Measurements from ENCODE around the gene AK9. TPM values are rescaled to one million over a fixed set of nuclear protein-coding genes. Genes with fewer than 3 reads are reported as not detected.

AK9 gene
- total RNA-seq, 2 donors from 2014 or later: 10.4 to 12.3 TPM

GRCh38 chr6:109478222-109478805, 212.7 kb downstream of the AK9 start:
- Histone ChIP-seq H3K27me3 (no peaks in the 10 kb centered on the region), H3K9me3 (no peaks in the 10 kb centered on the region), H3K4me3 (no peak overlapping the region), H3K27ac (no peak overlapping the region), H3K36me3 (peaks cover 41% of the 10 kb centered on the region), H3K4me1 (peaks cover 0 to 41% of the 10 kb centered on the region in 2 donors)
- no peak for TF ChIP-seq CTCF (IDR thresholded peaks at IDR 0.05)
- no peak for DNase-seq (ENCODE audit: low spot score)

- Histone ChIP-seq H3K4me3 (no peak overlapping the region), H3K9me3 (no peaks in the 10 kb centered on the region), H3K4me1 (peaks cover 0 to 41% of the 10 kb centered on the region in 2 donors), H3K27ac (no peak overlapping the region), H3K27me3 (no peaks in the 10 kb centered on the region), H3K36me3 (peaks cover 46% of the 10 kb centered on the region)
- no peak for TF ChIP-seq CTCF (IDR thresholded peaks at IDR 0.05)
- no peak for DNase-seq (ENCODE audit: low spot score)
These were observed 213.3 kb downstream of the AK9 start for GRCh38 chr6:109477725-109478124.

GRCh38 chr6:109477184-109477583, 213.8 kb downstream of the AK9 start:
- H3K27ac ChIP-seq: no peak overlapping the region
- no peaks in the 10 kb centered on the region for H3K9me3 ChIP-seq
- DNase-seq (ENCODE audit: low spot score): no peak
- peaks cover 51% of the 10 kb centered on the region for H3K36me3 ChIP-seq
- H3K27me3 ChIP-seq: no peaks in the 10 kb centered on the region
- no peak for TF ChIP-seq CTCF (IDR thresholded peaks at IDR 0.05)
- H3K4me1 ChIP-seq: peaks cover 0 to 38% of the 10 kb centered on the region in 2 donors
- no peak overlapping the region for H3K4me3 ChIP-seq

GRCh38 chr6:109475625-109476024, 215.4 kb downstream of the AK9 start:
- Histone ChIP-seq H3K27ac (no peak overlapping the region), H3K36me3 (peaks cover 62% of the 10 kb centered on the region), H3K27me3 (no peaks in the 10 kb centered on the region), H3K9me3 (no peaks in the 10 kb centered on the region), H3K4me3 (no peak overlapping the region), H3K4me1 (peaks cover 0 to 22% of the 10 kb centered on the region in 2 donors)
- no peak for TF ChIP-seq CTCF (IDR thresholded peaks at IDR 0.05)
- DNase-seq (ENCODE audit: low spot score): no peak

- no peak overlapping the region for H3K27ac ChIP-seq
- H3K4me3 ChIP-seq: no peak overlapping the region
- peaks cover 0 to 16% of the 10 kb centered on the region in 2 donors for H3K4me1 ChIP-seq
- no peaks in the 10 kb centered on the region for H3K27me3 ChIP-seq
- H3K36me3 ChIP-seq: peaks cover 65% of the 10 kb centered on the region
- no peak for DNase-seq (ENCODE audit: low spot score)
- no peak for TF ChIP-seq CTCF (IDR thresholded peaks at IDR 0.05)
- H3K9me3 ChIP-seq: no peaks in the 10 kb centered on the region
These were observed 216.0 kb downstream of the AK9 start for GRCh38 chr6:109474995-109475394.

- H3K27me3 ChIP-seq: no peaks in the 10 kb centered on the region
- H3K4me3 ChIP-seq: no peak overlapping the region
- H3K36me3 ChIP-seq: peaks cover 65% of the 10 kb centered on the region
- no peak for TF ChIP-seq CTCF (IDR thresholded peaks at IDR 0.05)
- no peaks in the 10 kb centered on the region for H3K4me1 ChIP-seq
- H3K9me3 ChIP-seq: no peaks in the 10 kb centered on the region
- no peak overlapping the region for H3K27ac ChIP-seq
- no peak for DNase-seq (ENCODE audit: low spot score)
These were observed 217.9 kb downstream of the AK9 start for GRCh38 chr6:109473120-109473519.
